ENCODE measurements around the gene CHAT. TPM values are rescaled to one million over a fixed set of nuclear protein-coding genes. Genes with fewer than 3 reads are reported as not detected.

CHAT gene
- total RNA-seq, 1 donor from 2014 or later, result 0.62 TPM

DNA sequence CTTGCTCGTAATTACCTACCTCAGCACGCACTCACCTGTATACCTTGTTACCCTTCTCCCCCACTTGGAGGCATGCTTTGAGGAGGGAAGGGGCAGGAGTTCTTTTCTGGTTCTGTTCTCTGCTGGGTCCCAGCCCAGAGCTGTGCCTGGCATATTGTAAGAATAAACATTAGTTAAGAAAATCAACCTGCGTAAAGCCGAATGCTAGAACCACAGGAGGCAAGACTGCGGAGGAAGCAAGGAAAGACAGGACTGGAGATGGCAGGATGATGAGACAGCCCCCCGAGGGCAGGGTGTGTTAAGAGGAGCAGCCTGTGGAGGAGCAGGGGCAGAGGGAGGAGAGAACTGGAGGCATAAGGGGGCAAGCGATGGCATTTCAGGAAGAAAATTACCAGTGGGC is 75.1 kb downstream of the CHAT start:
- DNase-seq, result no peak

DNA sequence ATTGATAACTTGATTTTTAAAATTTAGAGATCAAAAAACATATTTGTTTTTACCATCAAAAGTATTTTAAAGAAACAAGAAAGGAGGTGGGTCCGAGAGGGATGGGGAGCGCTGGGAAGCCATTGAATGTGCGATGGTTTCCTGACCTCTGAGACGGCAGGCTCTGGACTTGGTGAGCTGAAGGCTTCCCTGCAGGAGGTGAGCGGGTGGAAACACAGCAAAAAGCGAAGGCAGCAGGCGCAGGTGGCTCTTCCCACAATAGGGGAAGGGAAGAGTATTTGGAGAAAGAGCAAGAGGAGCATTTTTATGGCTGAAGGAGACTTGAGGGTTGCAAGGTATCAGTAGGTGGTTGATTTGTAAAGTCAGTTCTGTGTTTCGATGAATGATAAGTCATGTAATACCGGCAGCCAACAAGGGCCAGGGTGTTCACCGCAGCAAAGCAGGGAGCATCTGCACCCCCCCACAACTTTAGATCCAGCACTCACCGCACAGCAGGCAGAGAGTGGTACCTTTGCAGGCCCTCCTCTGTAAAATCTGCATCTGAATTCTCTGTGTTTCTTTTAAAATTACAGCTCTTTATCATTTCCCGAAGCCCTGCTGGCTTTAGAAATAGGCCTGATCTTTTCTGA is 76.2 kb downstream of the CHAT start:
- no peak for DNase-seq

DNA sequence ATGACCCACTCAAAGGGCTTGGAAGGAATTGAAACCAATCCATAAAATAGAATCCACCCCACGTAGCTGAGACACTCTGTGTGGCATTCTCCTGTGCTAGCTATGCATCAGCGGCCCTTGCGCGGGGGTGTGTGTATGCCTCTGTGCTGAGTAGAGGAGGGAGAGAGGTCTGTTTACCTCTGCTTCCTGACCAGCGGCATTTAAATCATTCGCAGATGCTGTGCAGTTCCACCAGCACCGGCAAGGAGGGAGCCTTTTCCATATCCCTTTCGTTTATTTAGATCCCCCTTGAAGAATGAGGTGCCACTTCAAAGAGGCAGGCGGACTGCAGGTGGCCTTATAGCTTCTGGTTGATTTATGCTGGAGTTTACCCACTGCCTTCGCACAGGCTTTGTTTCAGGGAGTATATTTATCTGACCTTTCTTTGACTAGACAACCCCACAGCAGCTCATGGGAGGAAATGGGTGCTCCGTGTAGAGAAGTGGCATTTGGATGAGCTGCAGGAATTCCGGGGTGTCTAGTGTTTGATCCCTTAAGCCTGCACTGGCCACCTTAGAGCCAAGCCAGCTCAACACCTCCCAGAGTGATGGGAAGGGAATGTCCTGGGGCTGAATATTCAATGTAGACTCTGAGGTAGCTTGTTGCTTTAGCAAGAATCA is 77.0 kb downstream of the CHAT start:
- no peak for DNase-seq

DNA sequence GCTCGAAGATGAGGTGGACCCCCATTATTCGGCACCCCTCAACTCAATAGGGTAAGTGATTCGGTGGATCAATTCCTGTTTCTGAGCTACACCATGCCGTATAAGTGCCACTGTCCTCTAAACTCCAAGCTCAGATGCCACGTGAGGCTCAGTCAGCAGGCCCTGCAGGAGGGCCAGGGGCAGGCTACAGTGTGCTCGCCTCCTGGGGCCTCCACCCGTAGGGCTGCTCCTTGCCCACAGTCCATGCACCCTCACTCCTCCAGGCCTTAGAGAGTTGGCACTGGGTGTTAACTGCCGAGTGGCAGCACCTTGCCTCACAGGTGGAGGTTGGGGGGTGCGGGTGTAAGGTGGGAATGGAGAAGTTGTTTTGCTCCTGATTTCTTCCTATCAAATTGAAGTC is 77.8 kb downstream of the CHAT start:
- DNase-seq, result no peak

DNA sequence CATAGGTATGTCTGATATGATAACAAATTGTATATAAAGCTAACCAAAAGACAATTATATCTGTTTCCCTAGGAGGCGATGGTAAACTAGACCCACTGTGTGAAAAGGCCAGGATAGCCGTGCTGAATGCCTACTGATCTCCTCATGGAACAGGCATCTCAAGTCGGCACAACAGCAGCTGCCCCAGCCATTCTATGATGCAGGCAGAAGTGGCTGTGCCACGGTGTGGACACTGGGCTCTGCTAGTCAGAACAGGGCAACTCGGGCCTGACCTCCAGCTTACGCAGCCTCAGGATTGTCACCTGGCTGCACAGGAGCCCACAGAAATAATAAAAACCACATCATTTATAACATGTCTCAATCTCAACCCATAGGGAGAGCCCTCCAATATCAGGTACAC is 80.6 kb downstream of the CHAT start:
- DNase-seq, result no peak

GRCh38 chr10:49696311-49696710 is 82.5 kb downstream of the CHAT start:
- DNase-seq, result no peak

DNA sequence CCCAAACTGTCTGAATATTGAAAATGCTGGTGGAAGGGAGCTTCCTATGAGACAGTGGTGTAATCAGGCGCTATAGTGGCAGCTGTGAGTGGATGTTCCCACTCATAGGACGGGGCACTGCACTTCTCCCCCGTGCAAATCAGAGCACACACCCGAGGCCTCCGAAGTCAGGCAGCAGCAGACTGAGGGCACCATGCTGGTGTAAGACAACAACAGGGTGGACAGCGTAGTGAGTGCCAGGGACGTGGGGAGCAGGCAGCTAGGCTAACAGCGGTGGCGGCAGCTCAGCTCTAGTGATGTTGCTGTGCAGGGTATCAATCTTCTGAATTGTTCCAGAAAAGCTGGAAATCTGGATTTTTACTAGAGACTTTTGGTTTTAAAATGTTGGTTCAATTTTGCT is 84.8 kb downstream of the CHAT start:
- DNase-seq, result no peak

DNA sequence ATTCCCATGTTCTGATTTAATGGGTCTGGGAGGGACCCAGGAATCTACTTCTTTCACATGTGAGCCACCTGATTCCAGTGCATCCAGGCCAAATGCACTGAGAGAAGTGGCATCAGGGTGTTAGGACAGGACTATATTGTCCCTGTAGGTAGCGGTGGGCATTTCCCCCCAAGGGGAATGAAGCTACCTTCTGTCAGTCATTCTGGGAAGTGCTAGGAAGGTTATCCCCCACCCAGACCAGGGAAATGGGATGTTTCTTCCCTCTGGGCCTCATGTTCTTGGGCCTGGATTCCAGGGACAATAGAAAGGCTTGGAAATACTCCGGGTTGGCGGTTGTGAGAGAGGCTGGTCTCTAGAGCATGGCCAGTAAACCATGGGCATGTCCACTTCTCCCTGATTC is 86.4 kb downstream of the CHAT start:
- no peak for DNase-seq

- no peak for DNase-seq
Observed at GRCh38 chr10:49700997-49701396, 87.2 kb downstream of the CHAT start.

DNA sequence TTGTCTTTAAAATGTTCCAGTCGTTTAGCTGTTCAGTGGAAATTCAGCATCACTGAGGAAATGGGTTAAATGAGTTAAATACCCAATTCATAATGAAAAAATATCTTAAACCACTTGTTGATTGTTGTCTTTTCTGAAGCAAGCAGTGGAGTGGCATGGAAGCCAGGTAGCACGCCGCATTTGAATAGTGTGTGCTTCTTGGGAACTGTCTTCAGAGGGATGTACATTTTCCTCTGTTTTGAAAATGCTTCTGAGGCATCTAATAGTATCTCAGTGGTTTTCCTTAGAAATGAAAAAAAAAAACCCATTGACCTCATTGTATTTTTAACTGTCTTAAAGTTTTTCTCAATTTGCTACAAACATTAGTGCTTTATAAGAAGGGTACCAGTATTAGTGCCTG is 93.7 kb downstream of the CHAT start:
- DNase-seq, result no peak

GRCh38 chr10:49709934-49710333 is 96.1 kb downstream of the CHAT start:
- DNase-seq, result no peak

DNA sequence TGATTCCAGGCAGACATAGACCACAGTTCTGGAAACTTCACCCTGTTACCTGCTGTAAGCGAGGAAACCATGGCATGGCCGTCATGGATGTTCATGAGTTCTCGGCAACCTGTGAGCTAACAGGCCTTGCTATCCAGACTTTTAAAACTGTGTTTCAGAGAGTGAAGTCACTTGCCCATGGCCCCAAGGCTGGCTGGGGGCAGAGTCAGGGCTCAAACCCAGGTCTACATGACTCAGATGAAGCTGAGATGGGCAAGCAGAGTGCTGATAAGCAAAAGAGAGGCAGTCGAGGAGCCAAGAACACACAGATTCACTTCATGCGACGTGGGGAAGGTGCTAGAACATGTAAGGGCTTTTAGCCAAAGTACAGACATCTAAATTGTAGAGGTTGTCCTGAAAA is 97.1 kb downstream of the CHAT start:
- DNase-seq, result no peak

DNA sequence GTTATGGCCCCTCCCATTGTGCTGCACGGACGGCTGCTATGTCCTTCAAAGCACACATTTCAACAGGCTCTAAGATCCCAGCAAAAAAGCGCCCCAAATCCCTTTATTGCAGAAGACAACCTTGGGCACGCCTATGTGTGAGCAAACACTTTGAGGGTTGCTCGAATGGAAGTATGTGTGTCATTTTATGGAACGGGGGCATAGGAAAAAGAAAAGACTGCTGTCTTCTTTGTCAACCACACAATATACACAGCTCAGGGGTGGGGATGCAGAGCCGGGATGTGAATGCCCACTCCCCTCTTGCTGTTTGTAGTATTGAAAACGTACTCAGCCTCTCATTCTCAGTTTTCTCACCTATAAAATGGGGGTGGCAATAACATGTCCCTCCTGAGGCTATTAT is 97.6 kb downstream of the CHAT start:
- no peak for DNase-seq

- DNase-seq, result no peak
Observed at GRCh38 chr10:49713266-49713665, 99.4 kb downstream of the CHAT start.

Other genes with a start within 250 kb of the CHAT start
- gene DRGX, start 217.9 kb upstream of the CHAT start, total RNA-seq, result not detected
- gene ERCC6, start 74.9 kb upstream of the CHAT start, total RNA-seq, result 28.5 TPM
- not detected for gene SLC18A3, start 3.7 kb upstream of the CHAT start, total RNA-seq
- not detected for gene C10orf53, start 65.6 kb downstream of the CHAT start, total RNA-seq
- 4.2 TPM for gene OGDHL, start 148.3 kb downstream of the CHAT start, total RNA-seq

All from occipital lobe (tissue), 2 donors.